NCI-H2107 treated with DMSO at 0.1 percent for 48 hours (cell line): ENCODE data around the gene CECR2.

Experiments
- DNase-seq: peaks from one replicate; lab custom pipeline; 2025; ENCODE audit not compliant: unreplicated experiment; lab: John Stamatoyannopoulos, UW

Gene CECR2

GRCh38 chr22:17369439-17370025, at the start of gene CECR2:
Gene CECR2, plus strand, starts transcription at chr22:17369460. Its CDS starts 324 bp downstream, at chr22:17369784.
- DNase-seq = no peak

- no peak for DNase-seq
Observed at GRCh38 chr22:17319546-17319945, 49.7 kb upstream of the CECR2 start.

GRCh38 chr22:17322511-17322910, 46.7 kb upstream of the CECR2 start:
- no peak for DNase-seq

GRCh38 chr22:17331690-17332089, 37.6 kb upstream of the CECR2 start:
- DNase-seq = no peak

GRCh38 chr22:17332109-17332800, 37.0 kb upstream of the CECR2 start:
- DNase-seq = no peak

- DNase-seq = no peak
Observed at GRCh38 chr22:17334059-17334458, 35.2 kb upstream of the CECR2 start.

GRCh38 chr22:17334983-17335382, 34.3 kb upstream of the CECR2 start:
- no peak for DNase-seq

- DNase-seq = no peak
Observed at GRCh38 chr22:17336061-17336460, 33.2 kb upstream of the CECR2 start.

GRCh38 chr22:17337639-17338038, 31.6 kb upstream of the CECR2 start:
- DNase-seq = no peak

GRCh38 chr22:17339095-17339693, 30.1 kb upstream of the CECR2 start:
- no peak for DNase-seq

GRCh38 chr22:17342361-17342760, 26.9 kb upstream of the CECR2 start:
- DNase-seq = no peak

GRCh38 chr22:17343766-17344165, 25.5 kb upstream of the CECR2 start:
- DNase-seq = no peak

- no peak for DNase-seq
Observed at GRCh38 chr22:17346578-17346977, 22.7 kb upstream of the CECR2 start.

- DNase-seq = no peak
Observed at GRCh38 chr22:17347724-17348123, 21.5 kb upstream of the CECR2 start.

GRCh38 chr22:17348464-17349103, 20.7 kb upstream of the CECR2 start:
- no peak for DNase-seq

- DNase-seq = no peak
Observed at GRCh38 chr22:17349172-17349571, 20.1 kb upstream of the CECR2 start.

- DNase-seq = no peak
Observed at GRCh38 chr22:17350292-17350691, 19.0 kb upstream of the CECR2 start.

- no peak for DNase-seq
Observed at GRCh38 chr22:17352798-17353197, 16.5 kb upstream of the CECR2 start.

GRCh38 chr22:17357688-17358087, 11.6 kb upstream of the CECR2 start:
- DNase-seq = no peak

- no peak for DNase-seq
Observed at GRCh38 chr22:17358415-17358814, 10.8 kb upstream of the CECR2 start.

GRCh38 chr22:17359501-17359900, 9.8 kb upstream of the CECR2 start:
- no peak for DNase-seq

GRCh38 chr22:17366329-17366728, 2.9 kb upstream of the CECR2 start:
- no peak for DNase-seq
